KOPT-K1 (cell line): Measurements from ENCODE around the gene SLC25A19.
"Not testable (repeated sequence)": the region's sequence is repeated elsewhere in the genome, so short reads cannot be mapped to it uniquely, and the experiment has no call there.

Experiments used
- H3K27ac ChIP-seq: fragments of 200-600 bp; sonication (generic); 2 replicates; pipeline ENCODE4 v1.5.1; 2016; ENCODE audit warnings: antibody characterized with exemption, mild to moderate bottlenecking, low read depth, low read length; ENCODE audit not compliant: poor library complexity, severe bottlenecking
- H3K36me3 ChIP-seq: fragments of 200-600 bp; sonication (generic); 2 replicates; pipeline ENCODE4 v1.5.1; 2017; ENCODE audit warnings: antibody characterized with exemption, mild to moderate bottlenecking, low read length, moderate library complexity; ENCODE audit not compliant: insufficient read depth
- H3K9me3 ChIP-seq: fragments of 200-600 bp; sonication (generic); 2 replicates; pipeline ENCODE4 v1.5.1; 2017; ENCODE audit warnings: antibody characterized with exemption, low read length, mild to moderate bottlenecking; ENCODE audit not compliant: insufficient read depth, poor library complexity, severe bottlenecking

SLC25A19 gene

DNA sequence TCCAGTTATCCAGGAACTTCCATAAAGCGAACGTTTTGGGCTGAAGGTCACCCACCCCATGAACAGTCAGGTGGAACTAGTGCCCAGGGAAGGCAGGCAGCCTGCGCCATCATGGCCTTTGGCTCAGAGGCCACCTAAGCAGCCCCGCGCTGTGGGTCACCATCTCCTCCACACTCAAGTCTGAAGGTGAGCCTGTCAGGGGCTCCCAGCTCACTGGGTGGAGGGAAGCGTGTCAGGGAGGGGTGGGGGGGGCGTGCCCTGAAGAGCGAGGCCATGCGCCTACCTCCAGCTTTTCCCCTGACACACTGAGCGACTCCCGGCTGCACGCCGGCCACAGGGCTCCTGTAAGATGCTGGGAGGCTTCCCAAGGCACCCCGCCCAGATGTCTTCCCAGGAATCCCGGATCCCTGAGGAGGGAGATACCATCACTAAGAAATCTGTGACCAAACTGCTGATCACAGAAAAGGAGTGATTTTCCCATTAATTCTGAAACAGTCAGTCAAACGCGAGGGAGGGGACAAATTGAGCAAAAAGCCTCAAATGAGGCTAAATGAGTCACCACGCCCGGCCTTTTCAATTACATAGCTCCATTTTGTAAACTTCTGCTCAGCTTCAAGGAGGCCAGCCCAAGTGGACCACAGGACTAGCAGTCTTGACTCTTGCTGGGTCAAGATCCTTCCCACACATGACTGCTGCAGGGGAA lies 26.5 kb upstream of the SLC25A19 start:
- no peaks in the 10 kb centered on the region for H3K9me3 ChIP-seq
- no peak overlapping the region for H3K27ac ChIP-seq

DNA sequence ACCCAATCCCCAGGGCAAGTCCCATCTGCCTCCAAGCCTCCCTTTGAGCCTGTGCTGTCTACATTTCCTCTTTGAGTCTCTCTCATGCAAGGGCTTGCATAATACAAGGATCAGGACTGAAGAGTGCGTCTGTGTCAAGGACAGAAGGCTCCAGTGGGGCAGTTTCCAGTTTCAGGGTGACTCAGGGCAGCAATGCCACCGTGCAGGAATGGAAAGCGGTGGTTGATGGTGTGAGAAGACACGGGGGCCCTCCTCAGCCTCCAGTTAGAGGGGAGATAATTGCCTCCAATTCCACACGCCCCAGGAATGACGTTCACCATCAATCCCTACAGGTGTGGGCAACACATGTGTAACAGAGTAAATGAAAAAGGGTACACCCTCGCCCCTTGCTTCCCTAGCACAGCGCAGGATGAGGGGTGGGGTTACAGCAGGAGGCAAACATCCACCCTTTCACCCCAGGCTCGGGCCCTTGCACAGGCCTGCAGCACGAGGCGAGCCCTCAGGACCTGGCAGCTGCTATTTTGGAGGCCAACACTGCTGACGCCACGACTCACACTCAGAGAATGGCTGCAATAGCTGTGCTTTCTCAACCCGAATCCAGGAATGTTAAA lies 24.8 kb upstream of the SLC25A19 start:
- H3K9me3 ChIP-seq, result no peaks in the 10 kb centered on the region
- H3K36me3 ChIP-seq, result peaks cover 42% of the 10 kb centered on the region
- no peak overlapping the region for H3K27ac ChIP-seq

More for the DNA sequence above, 26.5 kb upstream of the SLC25A19 start:
- peaks cover 59% of the 10 kb centered on the region for H3K36me3 ChIP-seq

DNA sequence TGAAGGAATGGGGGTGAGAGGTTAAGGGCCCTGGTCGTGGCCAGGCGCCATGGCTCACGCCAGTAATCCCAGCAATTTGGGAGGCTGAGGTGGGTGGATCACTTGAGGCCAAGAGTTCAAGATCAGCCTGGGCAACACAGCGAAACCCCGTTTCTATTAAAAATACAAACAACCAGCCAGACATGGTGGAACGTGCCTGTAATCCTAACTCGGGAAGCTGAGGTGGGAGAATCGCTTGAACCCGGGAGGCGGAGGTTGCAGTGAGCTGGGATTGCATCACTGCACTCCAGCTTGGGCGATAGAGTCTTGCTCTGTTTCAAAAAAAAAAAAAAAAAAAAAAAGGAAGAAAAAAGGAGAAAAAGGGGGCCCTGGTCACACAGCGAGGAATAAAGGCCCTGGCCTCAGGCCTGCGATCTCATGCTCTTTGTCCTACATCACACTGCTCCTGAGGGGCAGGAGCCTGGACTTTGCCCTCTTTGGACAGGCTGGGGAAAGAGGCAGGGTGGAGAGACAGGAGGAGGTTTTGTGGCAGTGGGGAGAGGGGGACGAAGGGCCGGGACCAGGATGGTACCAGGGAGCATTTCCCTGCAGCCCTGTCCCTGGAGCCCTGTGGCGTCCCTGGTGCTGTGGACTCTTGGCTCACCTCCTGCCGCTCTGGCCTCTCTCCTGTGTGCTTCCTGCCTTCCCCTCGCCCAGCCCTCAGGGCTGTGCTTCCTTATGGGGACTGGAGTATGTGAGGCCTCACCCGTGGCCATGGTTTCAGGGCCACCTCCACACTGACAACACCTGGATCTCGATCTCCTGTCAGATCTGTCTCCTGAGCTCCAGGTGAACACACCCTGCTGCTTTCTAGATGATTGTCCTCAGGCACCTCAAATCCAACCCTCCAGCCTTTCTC lies 19.7 kb upstream of the SLC25A19 start:
- no peaks in the 10 kb centered on the region; the same call in 1 of the 2 replicates for H3K36me3 ChIP-seq
- no peak overlapping the region for H3K27ac ChIP-seq
- no peaks in the 10 kb centered on the region for H3K9me3 ChIP-seq

DNA sequence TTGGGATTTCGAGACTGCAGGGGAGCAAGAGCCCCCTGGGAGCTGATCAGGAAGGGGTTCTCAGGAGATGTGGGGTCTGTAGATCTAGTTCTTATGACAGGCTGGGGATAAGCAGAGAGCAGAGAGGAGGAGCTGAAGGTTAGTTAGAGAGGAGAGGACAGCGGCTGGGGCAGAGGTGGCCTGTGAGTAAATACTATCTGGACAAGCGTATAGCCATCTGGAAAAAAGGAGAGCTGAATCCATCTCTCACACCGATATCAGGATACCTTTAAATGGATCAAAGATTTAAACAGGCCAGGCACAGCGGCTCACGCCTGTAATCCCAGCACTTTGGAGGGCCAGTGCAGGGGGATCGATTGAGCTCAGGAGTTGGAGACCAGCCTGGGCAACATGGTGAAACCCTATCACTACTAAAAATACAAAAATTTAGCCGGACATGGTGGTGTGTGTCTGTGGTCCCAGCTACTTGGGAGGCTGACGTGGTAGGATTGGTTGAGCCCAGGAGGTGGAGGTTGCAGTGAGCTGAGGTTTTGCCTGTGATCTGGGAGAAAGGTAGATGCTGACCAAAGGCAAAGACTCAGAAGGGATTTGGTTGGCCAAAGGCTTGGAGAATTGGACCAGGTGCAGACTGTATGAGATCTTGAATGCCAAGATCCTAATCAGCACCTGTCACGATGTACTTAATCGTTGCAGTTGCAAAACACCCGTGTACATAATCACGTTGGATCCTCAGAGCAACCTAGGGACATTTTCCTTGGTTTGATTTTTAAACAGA lies 18.9 kb upstream of the SLC25A19 start:
- no peaks in the 10 kb centered on the region for H3K36me3 ChIP-seq
- H3K27ac ChIP-seq, result no peak overlapping the region
- H3K9me3 ChIP-seq, result no peaks in the 10 kb centered on the region

DNA sequence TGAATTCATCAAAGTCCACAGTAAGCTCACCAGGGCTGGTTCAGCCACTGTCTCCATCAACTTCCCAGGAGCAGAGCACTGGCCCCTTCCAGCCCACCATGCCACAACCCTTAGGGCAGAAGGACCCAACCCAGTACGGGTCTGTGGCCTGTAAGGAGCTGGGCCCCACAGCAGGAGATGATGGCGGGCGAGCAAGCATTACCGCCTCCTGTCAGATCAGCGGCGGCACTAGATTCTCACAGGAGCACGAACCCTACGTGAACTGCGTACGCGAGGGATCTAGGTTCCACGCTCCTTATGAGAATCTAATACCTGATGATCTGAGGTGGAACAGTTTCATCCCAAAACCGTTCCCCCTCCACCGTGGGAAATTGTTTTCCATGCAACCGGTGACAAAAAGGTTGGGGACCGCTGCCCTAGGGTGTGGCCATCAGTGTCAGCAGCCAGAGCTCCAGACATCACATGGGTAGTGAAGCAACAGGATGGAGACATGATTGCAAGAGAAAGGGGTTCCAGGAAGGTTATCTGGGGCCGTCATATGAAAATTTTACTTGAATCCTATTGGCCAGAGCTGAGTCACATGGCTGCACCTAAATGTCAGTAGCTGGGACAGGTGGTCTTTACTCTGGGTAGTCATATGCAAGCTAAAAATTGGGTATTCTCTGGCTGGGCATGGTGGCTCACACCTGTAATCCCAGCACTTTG lies 12.4 kb upstream of the SLC25A19 start:
- no peaks in the 10 kb centered on the region for H3K36me3 ChIP-seq
- H3K9me3 ChIP-seq, result no peaks in the 10 kb centered on the region
- no peak overlapping the region for H3K27ac ChIP-seq

DNA sequence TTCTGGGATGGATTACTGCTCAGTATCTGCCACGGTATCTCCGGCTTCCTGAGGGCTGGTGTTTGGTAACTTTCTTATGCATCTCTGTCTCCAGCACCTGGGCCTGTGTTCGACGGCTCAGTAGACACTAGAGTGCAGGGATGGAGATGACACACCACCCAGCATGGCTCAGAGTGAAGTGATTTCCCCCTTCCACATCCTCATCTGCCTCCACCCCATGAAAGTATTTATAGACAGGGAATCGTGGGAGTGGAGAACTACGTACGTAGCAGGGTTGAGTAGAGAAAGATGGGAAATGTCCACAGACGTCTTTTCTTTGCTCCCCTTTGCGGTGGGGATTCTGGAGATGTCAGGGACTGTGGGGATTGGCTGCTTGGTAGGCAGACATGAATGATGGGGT lies 11.8 kb upstream of the SLC25A19 start:
- no peaks in the 10 kb centered on the region for H3K36me3 ChIP-seq
- no peak overlapping the region for H3K27ac ChIP-seq
- no peaks in the 10 kb centered on the region for H3K9me3 ChIP-seq

DNA sequence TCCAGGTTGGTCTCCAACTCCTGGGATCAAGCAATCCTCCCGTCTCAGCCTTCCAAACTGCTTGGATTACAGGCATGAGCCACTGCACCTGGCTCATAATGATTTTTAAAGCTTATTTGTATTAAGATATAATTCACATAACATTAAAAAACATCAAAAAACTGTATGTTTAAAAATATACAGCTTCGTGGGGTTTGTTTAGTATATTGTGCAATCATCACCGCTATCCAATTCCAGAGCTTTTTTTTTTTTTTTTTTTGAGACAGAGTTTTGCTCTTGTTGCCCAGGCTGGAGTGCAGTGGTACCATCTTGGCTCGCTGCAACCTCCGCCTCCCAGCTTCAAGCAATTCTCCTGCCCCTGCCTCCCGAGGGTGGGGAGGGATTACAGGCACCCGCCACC lies 11.0 kb upstream of the SLC25A19 start:
- Histone ChIP-seq H3K27ac (no peak overlapping the region), H3K9me3 (no peaks in the 10 kb centered on the region), H3K36me3 (no peaks in the 10 kb centered on the region)

DNA sequence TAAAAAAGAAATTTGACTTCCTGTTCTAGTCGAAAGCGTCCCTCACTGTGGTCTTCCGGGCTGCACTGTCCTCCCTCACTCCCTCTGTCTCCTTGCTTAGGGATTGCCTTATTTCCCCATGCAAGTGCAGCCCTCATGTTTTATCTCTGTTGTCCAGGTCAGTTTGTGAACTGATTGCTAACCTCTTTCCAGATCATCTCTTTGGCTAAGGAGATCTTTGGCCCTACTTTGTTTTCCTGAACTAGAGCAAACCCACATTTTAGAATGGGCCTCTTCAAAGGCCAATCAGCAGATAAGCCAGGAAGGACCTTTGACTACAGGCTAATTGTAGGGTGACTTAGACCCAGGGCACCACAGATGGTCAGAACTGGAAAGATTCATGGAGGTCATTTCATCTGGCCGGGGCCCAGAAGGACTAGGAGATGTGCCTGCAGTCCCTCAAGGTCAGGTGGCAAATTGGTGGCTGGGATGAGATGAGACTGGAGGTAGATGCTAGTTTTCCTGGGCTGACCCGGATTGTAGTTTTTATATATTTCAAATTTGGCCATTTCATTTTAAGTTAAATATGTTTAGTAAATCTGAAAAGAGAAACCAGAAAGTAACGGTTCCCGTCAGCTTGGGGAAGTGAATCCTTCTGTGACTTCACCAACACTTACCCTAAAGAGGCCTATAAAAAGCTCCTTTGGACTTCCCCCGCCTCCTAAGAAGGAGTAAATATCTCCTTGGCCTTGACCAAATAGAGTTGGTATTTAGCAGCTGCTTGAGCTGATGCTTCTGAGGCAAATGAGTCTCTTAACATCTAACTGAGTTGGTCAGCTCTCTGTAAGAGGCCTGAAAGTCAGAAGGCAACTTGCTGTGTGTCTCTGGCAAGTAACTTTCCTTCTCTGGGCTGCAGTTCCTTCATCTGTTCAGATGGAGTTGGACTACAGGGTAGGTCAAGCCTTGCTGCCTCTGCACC lies 6.2 kb upstream of the SLC25A19 start:
- Histone ChIP-seq H3K27ac (no peak overlapping the region), H3K36me3 (no peaks in the 10 kb centered on the region), H3K9me3 (no peaks in the 10 kb centered on the region)

DNA sequence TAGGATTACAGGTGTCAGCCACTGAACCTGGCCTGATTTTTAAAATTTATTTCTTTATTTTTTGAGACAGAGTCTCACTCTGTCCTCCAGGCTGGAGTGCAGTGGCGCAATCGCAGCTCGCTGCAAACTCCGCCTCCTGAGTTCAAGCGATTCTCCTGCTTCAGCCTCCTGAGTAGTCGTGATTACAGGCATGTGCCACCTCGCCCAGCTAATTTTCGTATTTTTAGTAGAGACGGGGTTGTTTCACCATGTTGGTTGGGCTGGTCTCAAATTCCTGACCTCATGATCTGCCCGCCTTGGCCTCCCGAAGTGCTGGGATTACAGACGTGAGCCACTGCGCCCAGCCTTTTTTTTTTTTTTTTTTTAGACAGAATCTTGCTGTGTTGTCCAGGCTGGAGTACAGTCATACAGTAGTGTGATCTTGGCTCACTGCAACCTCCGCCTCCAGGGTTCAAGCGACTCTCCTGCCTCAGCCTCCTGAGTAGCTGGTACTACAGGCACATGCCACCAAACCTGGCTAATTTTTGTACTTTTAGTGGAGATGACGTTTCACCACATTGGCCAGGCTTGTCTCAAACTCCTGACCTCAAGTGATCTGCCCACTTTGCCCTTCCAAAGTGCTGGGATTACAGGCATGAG lies 3.7 kb upstream of the SLC25A19 start:
- H3K36me3 ChIP-seq, H3K27ac ChIP-seq, H3K9me3 ChIP-seq: not testable (repeated sequence)

DNA sequence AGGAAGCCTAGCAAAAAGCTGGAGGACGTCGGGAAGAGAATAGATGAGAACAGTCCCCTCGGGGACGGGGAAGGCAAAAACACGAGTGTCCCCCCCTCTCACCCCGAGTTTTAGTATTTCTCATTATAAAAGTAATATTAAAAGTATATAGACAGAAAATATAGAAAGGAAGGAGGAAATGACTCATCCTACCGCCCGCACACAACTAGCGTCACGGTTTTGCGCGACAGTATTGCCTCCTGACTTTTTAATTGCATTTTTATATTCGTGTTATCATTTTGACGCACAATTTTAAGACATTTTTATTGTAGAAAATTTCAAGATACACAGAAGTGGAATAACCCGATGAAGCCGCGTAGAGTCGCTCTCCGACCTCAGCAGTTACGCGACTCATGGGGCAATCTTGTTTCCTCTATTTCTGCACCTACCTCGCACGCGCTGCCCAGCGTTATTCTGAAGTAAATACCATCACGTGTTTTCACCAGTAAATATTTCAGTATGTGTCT lies 652 bp upstream of the SLC25A19 start:
- Histone ChIP-seq H3K27ac (peak overlapping the region; percentile 71), H3K36me3 (peaks cover 19% of the 10 kb centered on the region), H3K9me3 (no peaks in the 10 kb centered on the region)

DNA sequence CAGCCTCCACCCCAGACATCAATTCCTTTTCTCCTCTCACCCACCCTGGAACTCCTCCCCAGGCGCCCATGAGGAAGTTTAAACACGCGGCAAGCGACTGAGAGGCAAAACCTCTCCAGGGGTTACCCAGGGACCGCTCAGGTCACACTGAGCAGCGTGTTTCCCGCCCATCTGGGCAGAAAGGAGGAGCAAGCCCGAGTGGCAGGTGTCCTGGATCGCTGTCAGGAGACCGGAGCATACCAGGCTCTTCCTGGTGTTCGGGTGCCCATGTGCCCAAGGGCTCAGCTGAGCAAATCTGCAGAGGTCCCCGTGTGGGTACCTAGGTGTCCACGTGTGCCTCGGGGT lies 491 bp downstream of the SLC25A19 start:
- peak overlapping the region; percentile 71 for H3K27ac ChIP-seq
- H3K9me3 ChIP-seq, result no peaks in the 10 kb centered on the region
- H3K36me3 ChIP-seq, result peaks cover 30% of the 10 kb centered on the region

DNA sequence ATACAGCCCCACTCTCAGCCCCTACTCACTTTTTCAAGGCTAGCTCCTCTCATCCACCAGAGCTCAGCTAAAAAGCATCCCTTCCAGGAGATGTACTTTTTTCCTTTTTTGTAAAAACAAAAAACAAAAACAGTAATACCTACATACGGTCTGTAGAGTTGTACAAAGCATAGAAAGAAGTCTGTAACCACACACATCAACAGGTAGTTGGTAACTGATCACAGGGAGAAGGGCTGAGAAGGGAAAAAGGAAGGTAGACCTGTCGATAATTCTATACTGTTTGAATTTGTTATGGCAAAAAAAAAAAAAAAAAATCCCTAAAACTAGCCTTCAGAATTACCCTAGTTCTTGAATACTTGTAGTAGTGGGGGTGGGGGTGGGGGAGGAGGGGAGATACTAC lies 874 bp downstream of the SLC25A19 start:
- Histone ChIP-seq H3K36me3 (peaks cover 34% of the 10 kb centered on the region), H3K27ac (peak overlapping the region; percentile 71), H3K9me3 (no peaks in the 10 kb centered on the region)

DNA sequence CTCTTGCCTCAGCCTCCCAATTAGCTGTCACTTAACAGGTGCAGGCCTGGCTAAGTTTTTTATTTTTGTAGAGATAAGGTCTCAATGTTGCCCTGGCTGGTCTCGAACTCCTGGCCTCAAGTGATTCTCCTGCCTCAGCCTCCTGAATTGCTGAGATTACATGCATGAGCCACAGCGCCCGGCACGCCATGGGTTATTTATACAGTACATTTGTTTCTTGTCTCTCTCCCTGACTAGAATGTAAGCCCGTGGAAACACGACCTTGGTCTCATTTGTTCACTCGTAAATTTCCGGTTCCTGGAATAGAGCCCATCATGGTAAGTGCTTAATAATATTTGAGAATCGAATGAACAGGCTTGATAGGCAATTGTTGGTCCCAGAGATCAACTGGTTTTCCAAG lies 2.0 kb downstream of the SLC25A19 start:
- Histone ChIP-seq H3K36me3 (peaks cover 42% of the 10 kb centered on the region), H3K9me3 (no peaks in the 10 kb centered on the region), H3K27ac (no peak overlapping the region)
